Measurements from ENCODE around the gene C16orf78. TPM values are rescaled to one million over a fixed set of nuclear protein-coding genes. Genes with fewer than 3 reads are reported as not detected.

The C16orf78 gene
- total RNA-seq, 1 donor from 2014 or later = not detected

- no peak overlapping the region for H3K9ac ChIP-seq
- H3K27me3 ChIP-seq = peaks cover 13% of the 10 kb centered on the region
- Mint-ChIP-seq H3K4me3 (no peak overlapping the region), H3K4me1 (no peaks in the 10 kb centered on the region), H3K36me3 (no peaks in the 10 kb centered on the region), H3K9me3 (no peaks in the 10 kb centered on the region), H3K27me3 (ENCODE audit: insufficient read depth, low read depth) (peaks cover 26% of the 10 kb centered on the region), H3K27ac (no peak overlapping the region)
- no peak for DNase-seq (ENCODE audit: low spot score)
- H3K27ac ChIP-seq = no peak overlapping the region
- no peak overlapping the region for H3K4me2 ChIP-seq
- H2AFZ ChIP-seq (replicated peaks) = no peak overlapping the region
- TF ChIP-seq EZH2 (IDR thresholded peaks at IDR 0.05) (no peak), EZH2phosphoT487 (IDR thresholded peaks at IDR 0.05) (no peak), CTCF (IDR thresholded peaks at IDR 0.05) (no peak)
- H3F3A ChIP-seq (ENCODE audit: low read depth) = no peaks in the 10 kb centered on the region
- no peak overlapping the region for H3K4me3 ChIP-seq
- no peaks in the 10 kb centered on the region for H3K36me3 ChIP-seq
- H3K79me2 ChIP-seq (ENCODE audit: low read depth) = no peaks in the 10 kb centered on the region
- no peaks in the 10 kb centered on the region for H3K4me1 ChIP-seq
- no peaks in the 10 kb centered on the region for H3K9me3 ChIP-seq (ENCODE audit: low read depth)
- peaks cover 19% of the 10 kb centered on the region for H4K20me1 ChIP-seq (ENCODE audit: low read depth)
Measured at GRCh38 chr16:49341706-49342105, 31.9 kb upstream of the C16orf78 start.

- Histone ChIP-seq H3K9ac (no peak overlapping the region), H3K4me1 (no peaks in the 10 kb centered on the region), H3K9me3 (ENCODE audit: low read depth) (no peaks in the 10 kb centered on the region), H3K36me3 (no peaks in the 10 kb centered on the region), H2AFZ (replicated peaks) (no peak overlapping the region), H3F3A (ENCODE audit: low read depth) (no peaks in the 10 kb centered on the region), H4K20me1 (ENCODE audit: low read depth) (peaks cover 19% of the 10 kb centered on the region), H3K27ac (no peak overlapping the region), H3K4me2 (no peak overlapping the region), H3K27me3 (peaks cover 17% of the 10 kb centered on the region), H3K4me3 (no peak overlapping the region), H3K79me2 (ENCODE audit: low read depth) (no peaks in the 10 kb centered on the region)
- H3K36me3 Mint-ChIP-seq = no peaks in the 10 kb centered on the region
- no peak overlapping the region for H3K27ac Mint-ChIP-seq
- TF ChIP-seq EZH2phosphoT487 (IDR thresholded peaks at IDR 0.05) (no peak), EZH2 (IDR thresholded peaks at IDR 0.05) (no peak), CTCF (IDR thresholded peaks at IDR 0.05) (no peak)
- H3K27me3 Mint-ChIP-seq (ENCODE audit: insufficient read depth, low read depth) = peaks cover 26% of the 10 kb centered on the region
- DNase-seq (ENCODE audit: low spot score) = no peak
- no peaks in the 10 kb centered on the region for H3K4me1 Mint-ChIP-seq
- no peaks in the 10 kb centered on the region for H3K9me3 Mint-ChIP-seq
- H3K4me3 Mint-ChIP-seq = no peak overlapping the region
Measured at GRCh38 chr16:49342336-49343265, 31.0 kb upstream of the C16orf78 start.

GRCh38 chr16:49343291-49343690 is 30.3 kb upstream of the C16orf78 start:
- no peaks in the 10 kb centered on the region for H3K4me1 Mint-ChIP-seq
- H3K4me3 ChIP-seq = no peak overlapping the region
- no peaks in the 10 kb centered on the region for H3K9me3 ChIP-seq (ENCODE audit: low read depth)
- no peak overlapping the region for H3K27ac ChIP-seq
- H3K27me3 Mint-ChIP-seq (ENCODE audit: insufficient read depth, low read depth) = peaks cover 25% of the 10 kb centered on the region
- no peak overlapping the region for H2AFZ ChIP-seq (replicated peaks)
- H3K4me1 ChIP-seq = no peaks in the 10 kb centered on the region
- H4K20me1 ChIP-seq (ENCODE audit: low read depth) = peaks cover 19% of the 10 kb centered on the region
- H3K4me3 Mint-ChIP-seq = no peak overlapping the region
- TF ChIP-seq EZH2 (IDR thresholded peaks at IDR 0.05) = no peak
- no peak overlapping the region for H3K27ac Mint-ChIP-seq
- H3K27me3 ChIP-seq = peaks cover 17% of the 10 kb centered on the region
- no peaks in the 10 kb centered on the region for H3K79me2 ChIP-seq (ENCODE audit: low read depth)
- no peaks in the 10 kb centered on the region for H3K36me3 Mint-ChIP-seq
- no peak for DNase-seq (ENCODE audit: low spot score)
- no peak overlapping the region for H3K9ac ChIP-seq
- H3K9me3 Mint-ChIP-seq = no peaks in the 10 kb centered on the region
- H3K4me2 ChIP-seq = no peak overlapping the region
- H3F3A ChIP-seq (ENCODE audit: low read depth) = no peaks in the 10 kb centered on the region
- no peaks in the 10 kb centered on the region for H3K36me3 ChIP-seq

- Mint-ChIP-seq H3K27ac (no peak overlapping the region), H3K9me3 (no peaks in the 10 kb centered on the region), H3K4me3 (no peak overlapping the region), H3K27me3 (ENCODE audit: insufficient read depth, low read depth) (peaks cover 29% of the 10 kb centered on the region), H3K4me1 (no peaks in the 10 kb centered on the region), H3K36me3 (no peaks in the 10 kb centered on the region)
- no peak for DNase-seq (ENCODE audit: low spot score)
- no peak for TF ChIP-seq EZH2 (IDR thresholded peaks at IDR 0.05)
- TF ChIP-seq CTCF (IDR thresholded peaks at IDR 0.05) = no peak
- TF ChIP-seq EZH2phosphoT487 (IDR thresholded peaks at IDR 0.05) = no peak
- Histone ChIP-seq H3K36me3 (no peaks in the 10 kb centered on the region), H3K27me3 (peaks cover 17% of the 10 kb centered on the region), H2AFZ (replicated peaks) (no peak overlapping the region), H3K9ac (no peak overlapping the region), H3K79me2 (ENCODE audit: low read depth) (no peaks in the 10 kb centered on the region), H3F3A (ENCODE audit: low read depth) (no peaks in the 10 kb centered on the region), H3K9me3 (ENCODE audit: low read depth) (no peaks in the 10 kb centered on the region), H4K20me1 (ENCODE audit: low read depth) (peaks cover 19% of the 10 kb centered on the region), H3K4me1 (no peaks in the 10 kb centered on the region), H3K27ac (no peak overlapping the region), H3K4me3 (no peak overlapping the region), H3K4me2 (no peak overlapping the region)
Measured at GRCh38 chr16:49344401-49344800, 29.2 kb upstream of the C16orf78 start.

Measured in neural progenitor cell (in vitro differentiated cells).